Activated naive CD4-positive, alpha-beta T cell treated with Interleukin-2 at 50 U/mL for 16 hours (primary cell): ENCODE measurements around the gene C6orf141.

Source experiments
- DNase-seq: peaks from one replicate; pipeline ENCODE4 v3.0.0-alpha.2; 2020

C6orf141 gene

GRCh38 chr6:49550492-49551077, at the start of gene C6orf141:
C6orf141 (plus strand) TSS chr6:49550668; CDS start chr6:49550793, 125 bp downstream.
- DNase-seq = peak; percentile 5

- no peak for DNase-seq
Observed at GRCh38 chr6:49504666-49505065, 45.8 kb upstream of the C6orf141 start.

GRCh38 chr6:49506569-49507111, 43.8 kb upstream of the C6orf141 start:
- no peak for DNase-seq

- DNase-seq = no peak
Observed at GRCh38 chr6:49509342-49509741, 41.1 kb upstream of the C6orf141 start.

GRCh38 chr6:49513153-49513989, 37.1 kb upstream of the C6orf141 start:
- DNase-seq = no peak

- DNase-seq = no peak
Observed at GRCh38 chr6:49514571-49515484, 35.6 kb upstream of the C6orf141 start.

- DNase-seq = no peak
Observed at GRCh38 chr6:49515485-49516146, 34.9 kb upstream of the C6orf141 start.

GRCh38 chr6:49516147-49516505, 34.3 kb upstream of the C6orf141 start:
- no peak for DNase-seq

GRCh38 chr6:49517919-49518318, 32.5 kb upstream of the C6orf141 start:
- DNase-seq = no peak

- DNase-seq = no peak
Observed at GRCh38 chr6:49519660-49520059, 30.8 kb upstream of the C6orf141 start.

- no peak for DNase-seq
Observed at GRCh38 chr6:49522710-49523593, 27.5 kb upstream of the C6orf141 start.

GRCh38 chr6:49523901-49524300, 26.6 kb upstream of the C6orf141 start:
- DNase-seq = no peak

GRCh38 chr6:49524541-49524940, 25.9 kb upstream of the C6orf141 start:
- no peak for DNase-seq

- no peak for DNase-seq
Observed at GRCh38 chr6:49526598-49526997, 23.9 kb upstream of the C6orf141 start.

- DNase-seq = no peak
Observed at GRCh38 chr6:49527320-49527719, 23.1 kb upstream of the C6orf141 start.

- DNase-seq = no peak
Observed at GRCh38 chr6:49528571-49528970, 21.9 kb upstream of the C6orf141 start.

- DNase-seq = no peak
Observed at GRCh38 chr6:49530141-49530776, 20.2 kb upstream of the C6orf141 start.

GRCh38 chr6:49531774-49532569, 18.5 kb upstream of the C6orf141 start:
- no peak for DNase-seq

- DNase-seq = no peak
Observed at GRCh38 chr6:49535795-49536194, 14.7 kb upstream of the C6orf141 start.

GRCh38 chr6:49539102-49539501, 11.4 kb upstream of the C6orf141 start:
- DNase-seq = no peak
